CD14-positive monocyte (primary cell): Measurements from ENCODE around the gene FAM169A. TPM values are rescaled to one million over a fixed set of nuclear protein-coding genes. Genes with fewer than 3 reads are reported as not detected.
"Not testable (repeated sequence)": the region's sequence is repeated elsewhere in the genome, so short reads cannot be mapped to it uniquely, and the experiment has no call there.

Experiments used
- DNase-seq, 3 donors: peaks; one replicate each; pipeline ENCODE4 v3.0.0-alpha.2; 2011 to 2022
- H2AFZ ChIP-seq: 2 replicates; pipeline ENCODE4 v1.6.0; 2012; ENCODE audit warnings: mild to moderate bottlenecking, low read depth, low read length, inconsistent platforms; ENCODE audit not compliant: insufficient read depth, poor library complexity, severe bottlenecking
- H3K27ac ChIP-seq, 2 donors: 1 replicate in 1 of 2; 2 replicates in 1 of 2; pipeline ENCODE4 v1.5.1; 2012 to 2013; ENCODE audit warnings: low read length in 2 of 2, control low read depth in 1 of 2, inconsistent platforms in 1 of 2, low read depth in 1 of 2, mild to moderate bottlenecking in 1 of 2
- H3K27me3 ChIP-seq, 2 donors: one replicate each; pipeline versions ENCODE4 v1.6.0 to v1.6.1; 2011 to 2013; ENCODE audit warnings: low read length in 2 of 2; ENCODE audit not compliant: control insufficient read depth in 2 of 2, insufficient read depth in 2 of 2
- H3K36me3 ChIP-seq, 2 donors: replicated peaks in 1 of 2; 1 replicate in 1 of 2; 2 replicates in 1 of 2; pipeline versions ENCODE4 v1.5.1 to v1.6.1; 2012 to 2013; ENCODE audit warnings: low read length in 2 of 2, control low read depth in 1 of 2, inconsistent platforms in 1 of 2, mild to moderate bottlenecking in 1 of 2; ENCODE audit not compliant: insufficient read depth in 2 of 2, control insufficient read depth in 1 of 2
- H3K4me1 ChIP-seq, 2 donors: 1 replicate in 1 of 2; 2 replicates in 1 of 2; pipeline versions ENCODE4 v1.5.1 to v1.6.1; 2012 to 2013; ENCODE audit warnings: low read length in 2 of 2, control low read depth in 1 of 2, inconsistent platforms in 1 of 2, mild to moderate bottlenecking in 1 of 2, moderate library complexity in 1 of 2; ENCODE audit not compliant: insufficient read depth in 2 of 2, control insufficient read depth in 1 of 2
- H3K4me2 ChIP-seq: replicated peaks from 2 replicates; pipeline ENCODE3; 2012; ENCODE audit warnings: low read length, moderate library complexity, mild to moderate bottlenecking; ENCODE audit not compliant: poor library complexity, severe bottlenecking; ENCODE audit errors: extremely low read depth
- H3K4me3 ChIP-seq, 3 experiments: fragments of 200-600 bp in 1 of 3; sonication (generic) in 1 of 3; replicated peaks in 1 of 3; 1 replicate in 2 of 3; 2 replicates in 1 of 3; pipeline ENCODE4 v1.5.1; 2011 to 2013; ENCODE audit warnings: low read length in 3 of 3, mild to moderate bottlenecking in 3 of 3, control low read depth in 2 of 3, low read depth in 2 of 3, inconsistent platforms in 1 of 3, moderate library complexity in 1 of 3
- H3K79me2 ChIP-seq: 2 replicates; pipeline ENCODE4 v1.6.0; 2012; ENCODE audit warnings: mild to moderate bottlenecking, control low read depth, inconsistent platforms, low read length, moderate library complexity; ENCODE audit not compliant: insufficient read depth
- H3K9ac ChIP-seq: 2 replicates; pipeline ENCODE4 v1.6.0; 2017; ENCODE audit warnings: low read length, mild to moderate bottlenecking; ENCODE audit not compliant: insufficient read depth, poor library complexity, severe bottlenecking
- H3K9me3 ChIP-seq, 2 donors: replicated peaks in 1 of 2; 1 replicate in 1 of 2; 2 replicates in 1 of 2; pipeline versions ENCODE4 v1.5.1 to v1.6.1; 2012 to 2013; ENCODE audit warnings: low read length in 2 of 2, control low read depth in 1 of 2; ENCODE audit not compliant: control insufficient read depth in 1 of 2, insufficient read depth in 1 of 2
- H4K20me1 ChIP-seq: 2 replicates; pipeline ENCODE4 v1.6.0; 2012; ENCODE audit warnings: mild to moderate bottlenecking, low read length, control low read depth, moderate library complexity; ENCODE audit not compliant: insufficient read depth
- H3K27ac Mint-ChIP-seq, 7 donors: one replicate each; pipeline ENCODE4 v1.8.0; 2020; ENCODE audit warnings: mild to moderate bottlenecking in 7 of 7, mixed read lengths in 7 of 7, moderate library complexity in 6 of 7, inconsistent platforms in 2 of 7
- H3K27me3 Mint-ChIP-seq, 3 donors: one replicate each; pipeline ENCODE4 v1.8.0; 2021 to 2022; ENCODE audit warnings: low read depth in 3 of 3, mild to moderate bottlenecking in 3 of 3, mixed read lengths in 3 of 3, moderate library complexity in 3 of 3, inconsistent platforms in 1 of 3
- H3K36me3 Mint-ChIP-seq, 2 donors: one replicate each; pipeline ENCODE4 v1.8.0; 2020; ENCODE audit warnings: mixed read lengths in 2 of 2, inconsistent platforms in 1 of 2, mild to moderate bottlenecking in 1 of 2
- H3K4me1 Mint-ChIP-seq: one replicate; pipeline ENCODE4 v1.8.0; 2020; ENCODE audit warnings: mild to moderate bottlenecking, mixed read lengths
- H3K4me3 Mint-ChIP-seq, 2 donors: one replicate each; pipeline ENCODE4 v1.8.0; 2020; ENCODE audit warnings: mild to moderate bottlenecking in 2 of 2, mixed read lengths in 2 of 2, moderate library complexity in 1 of 2
- H3K9me3 Mint-ChIP-seq, 7 donors: one replicate each; pipeline ENCODE4 v1.8.0; 2020 to 2022; ENCODE audit warnings: mixed read lengths in 7 of 7, mild to moderate bottlenecking in 6 of 7, moderate library complexity in 6 of 7, inconsistent platforms in 2 of 7
- WGBS: methylation state at CpG from one replicate; pipeline ENCODE4 v1.1.5; 2013; ENCODE audit warnings: missing lambda C conversion rate; ENCODE audit not compliant: insufficient coverage; 5-methylcytosine and 5-hydroxymethylcytosine counted together
- intact Hi-C, 2 donors: fragments of 100-400 bp; cut with micrococcal nuclease; formaldehyde crosslinking; loops; one replicate each; pipeline versions ENCODE4 v1.15.0 to v1.15.1; 2023
- polyA minus RNA-seq: library from RNA; depleted of rRNA, polyadenylated mRNA; stranded (reverse); fragments of >200 nt; gene quantifications from 2 replicates; pipeline ENCODE4 v1.2.3, GENCODE V29; 2012
- polyA plus RNA-seq, 3 donors: library from polyadenylated mRNA; depleted of rRNA in 1 of 3; unstranded in 2 of 3; stranded (reverse) in 1 of 3; fragments of 300-500 nt in 2 of 3; fragments of >200 nt in 1 of 3; fragmentation: Illumina TruSeq in 2 of 3; gene quantifications; 1 replicate in 2 of 3; 2 replicates in 1 of 3; pipeline ENCODE4 v1.2.3, GENCODE V29; 2012 to 2021
- total RNA-seq, 12 experiments: library from RNA in 1 of 12; stranded (reverse) in 1 of 12; fragments of 120-200 nt in 1 of 12; gene quantifications; one replicate each; pipeline ENCODE4 v1.2.4 and lab custom pipeline; 2013 to 2026; ENCODE audit warnings: mixed read lengths in 6 of 12, inconsistent platforms in 1 of 12
- TF ChIP-seq, protein P1 (sequence below): fragments of 200-600 bp; IDR thresholded peaks from one replicate; pipeline ENCODE4 v1.8.0; 2022; ENCODE audit warnings: antibody characterized with exemption, mild to moderate bottlenecking

FAM169A gene, protein sequence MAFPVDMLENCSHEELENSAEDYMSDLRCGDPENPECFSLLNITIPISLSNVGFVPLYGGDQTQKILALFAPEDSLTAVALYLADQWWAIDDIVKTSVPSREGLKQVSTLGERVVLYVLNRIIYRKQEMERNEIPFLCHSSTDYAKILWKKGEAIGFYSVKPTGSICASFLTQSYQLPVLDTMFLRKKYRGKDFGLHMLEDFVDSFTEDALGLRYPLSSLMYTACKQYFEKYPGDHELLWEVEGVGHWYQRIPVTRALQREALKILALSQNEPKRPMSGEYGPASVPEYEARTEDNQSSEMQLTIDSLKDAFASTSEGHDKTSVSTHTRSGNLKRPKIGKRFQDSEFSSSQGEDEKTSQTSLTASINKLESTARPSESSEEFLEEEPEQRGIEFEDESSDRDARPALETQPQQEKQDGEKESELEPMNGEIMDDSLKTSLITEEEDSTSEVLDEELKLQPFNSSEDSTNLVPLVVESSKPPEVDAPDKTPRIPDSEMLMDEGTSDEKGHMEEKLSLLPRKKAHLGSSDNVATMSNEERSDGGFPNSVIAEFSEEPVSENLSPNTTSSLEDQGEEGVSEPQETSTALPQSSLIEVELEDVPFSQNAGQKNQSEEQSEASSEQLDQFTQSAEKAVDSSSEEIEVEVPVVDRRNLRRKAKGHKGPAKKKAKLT
- total RNA-seq (2013), result 0.19 TPM
- not detected for polyA plus RNA-seq
- not detected in 2 replicates for polyA minus RNA-seq
- 0.08 to 4.1 (median 0.65) reads per million in 11 experiments for total RNA-seq (lab: John Stamatoyannopoulos, UW)

DNA sequence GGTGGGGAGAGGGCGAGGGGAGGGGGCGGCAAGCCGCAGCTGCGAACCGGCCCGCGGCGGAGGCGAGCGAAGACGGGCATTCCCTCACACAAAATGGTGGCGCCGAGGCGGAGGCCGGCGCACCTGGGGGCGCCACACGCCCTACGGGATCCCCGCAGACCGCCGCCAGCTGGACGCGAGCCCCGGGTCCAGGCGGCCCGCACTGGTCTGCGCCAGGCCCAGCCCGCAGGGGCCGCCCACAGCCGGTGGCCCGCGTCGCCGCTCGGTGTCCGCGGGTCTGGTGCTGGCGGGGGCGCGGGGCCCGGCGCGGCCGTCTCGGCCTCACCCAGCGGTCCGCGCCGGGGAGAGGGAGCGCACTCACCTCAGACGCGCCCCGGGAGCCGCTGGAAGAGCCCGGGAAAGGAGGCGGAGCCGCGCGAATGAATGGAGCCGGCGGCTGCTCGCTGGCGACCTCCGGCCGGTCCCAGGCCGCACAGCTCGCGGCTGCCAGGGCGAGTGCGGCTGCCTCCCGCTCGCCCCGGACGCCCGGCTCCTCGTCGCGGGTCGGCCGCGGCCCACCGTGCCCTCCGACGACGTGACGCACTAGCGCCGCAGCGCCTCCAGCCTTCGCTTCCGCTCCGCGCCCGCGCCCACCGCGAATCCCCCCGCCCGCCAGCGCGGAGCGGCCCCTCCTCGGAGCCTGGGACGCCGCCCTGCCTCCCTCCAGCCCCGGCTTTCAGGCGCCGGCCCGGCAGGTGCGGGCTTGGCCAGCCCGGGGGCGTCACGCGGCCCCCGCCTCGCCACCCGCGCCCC is at the start of gene FAM169A:
TSS of gene FAM169A (minus strand) at position 584 of the 792 bp plus-strand sequence. CDS start 24,711 bp downstream, outside the sequence.
- Histone ChIP-seq H3K79me2 (no peaks in the 10 kb centered on the region), H3K4me3 (peak within 1 kb of the TSS; percentile 22 to 75 (median 30)), H3K27ac (no peak within 1 kb of the TSS), H3K9me3 (peaks cover 3 to 7% of the 10 kb centered on the region in 2 donors), H4K20me1 (no peaks in the 10 kb centered on the region), H3K36me3 (no peaks in the 10 kb centered on the region), H3K4me2 (peak within 1 kb of the TSS; percentile 82), H2AFZ (peak within 1 kb of the TSS; percentile 88), H3K9ac (peak within 1 kb of the TSS; percentile 59), H3K4me1 (peaks cover 12 to 16% of the 10 kb centered on the region in 2 donors), H3K27me3 (peaks cover 16 to 44% of the 10 kb centered on the region in 2 donors)
- WGBS, result under 1% methylated on average over 119 of the region's 119 CpGs
- H3K27ac Mint-ChIP-seq, result peak within 1 kb of the TSS in 1 of 7 donors; percentile 42
- intact Hi-C loops, result no loop called here
- peaks cover 4 to 6% of the 10 kb centered on the region in 2 donors for H3K36me3 Mint-ChIP-seq
- H3K9me3 Mint-ChIP-seq, result peaks cover 0 to 11% (median 0%) of the 10 kb centered on the region in 7 donors
- TF ChIP-seq, protein P1, sequence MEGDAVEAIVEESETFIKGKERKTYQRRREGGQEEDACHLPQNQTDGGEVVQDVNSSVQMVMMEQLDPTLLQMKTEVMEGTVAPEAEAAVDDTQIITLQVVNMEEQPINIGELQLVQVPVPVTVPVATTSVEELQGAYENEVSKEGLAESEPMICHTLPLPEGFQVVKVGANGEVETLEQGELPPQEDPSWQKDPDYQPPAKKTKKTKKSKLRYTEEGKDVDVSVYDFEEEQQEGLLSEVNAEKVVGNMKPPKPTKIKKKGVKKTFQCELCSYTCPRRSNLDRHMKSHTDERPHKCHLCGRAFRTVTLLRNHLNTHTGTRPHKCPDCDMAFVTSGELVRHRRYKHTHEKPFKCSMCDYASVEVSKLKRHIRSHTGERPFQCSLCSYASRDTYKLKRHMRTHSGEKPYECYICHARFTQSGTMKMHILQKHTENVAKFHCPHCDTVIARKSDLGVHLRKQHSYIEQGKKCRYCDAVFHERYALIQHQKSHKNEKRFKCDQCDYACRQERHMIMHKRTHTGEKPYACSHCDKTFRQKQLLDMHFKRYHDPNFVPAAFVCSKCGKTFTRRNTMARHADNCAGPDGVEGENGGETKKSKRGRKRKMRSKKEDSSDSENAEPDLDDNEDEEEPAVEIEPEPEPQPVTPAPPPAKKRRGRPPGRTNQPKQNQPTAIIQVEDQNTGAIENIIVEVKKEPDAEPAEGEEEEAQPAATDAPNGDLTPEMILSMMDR, result no peak
- H3K4me3 Mint-ChIP-seq, result peak within 1 kb of the TSS; percentile 80 to 91
- no peak for DNase-seq
- peaks cover 34 to 49% (median 44%) of the 10 kb centered on the region in 3 donors for H3K27me3 Mint-ChIP-seq
- peaks cover 16% of the 10 kb centered on the region for H3K4me1 Mint-ChIP-seq

DNA sequence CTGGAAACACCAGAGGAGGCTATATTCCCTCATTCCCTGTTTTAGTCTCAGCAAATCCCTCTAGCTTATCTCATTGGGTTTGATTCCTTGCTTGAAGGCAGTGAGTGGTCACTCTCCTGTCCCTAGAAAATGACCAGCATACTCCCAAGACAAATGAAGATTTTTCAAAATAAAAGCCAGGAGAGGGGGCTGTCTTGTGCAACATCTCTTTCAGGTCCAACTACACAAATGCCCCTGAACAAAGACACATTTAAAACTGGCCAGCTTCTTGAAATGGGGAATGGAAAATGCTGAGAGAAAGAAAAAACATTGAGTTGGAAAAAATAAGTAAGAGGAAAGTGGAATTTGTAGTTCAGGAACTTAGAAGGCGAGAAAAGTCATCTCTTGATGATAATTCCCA is 49.3 kb upstream of the FAM169A start:
- TF ChIP-seq, protein P1, result no peak
- Histone ChIP-seq H4K20me1 (no peaks in the 10 kb centered on the region), H3K27me3 (no peaks in the 10 kb centered on the region), H3K4me1 (no peaks in the 10 kb centered on the region), H3K9me3 (no peaks in the 10 kb centered on the region), H3K36me3 (no peaks in the 10 kb centered on the region), H2AFZ (no peak overlapping the region), H3K27ac (no peak overlapping the region), H3K9ac (no peak overlapping the region), H3K4me2 (no peak overlapping the region), H3K79me2 (no peaks in the 10 kb centered on the region), H3K4me3 (no peak overlapping the region)
- DNase-seq, result no peak
- WGBS, result no CpG with 5 or more reads among the region's 1 CpG
- H3K4me3 Mint-ChIP-seq, result no peak overlapping the region
- H3K36me3 Mint-ChIP-seq, result no peaks in the 10 kb centered on the region
- intact Hi-C loops, result loop anchor here in 1 of 2 donors (10.0 kb wide), 2 partner anchors 241 to 1011 kb away; no protein-coding TSS in a partner anchor
- no peaks in the 10 kb centered on the region for H3K4me1 Mint-ChIP-seq
- H3K27ac Mint-ChIP-seq, result no peak overlapping the region
- H3K27me3 Mint-ChIP-seq, result peaks cover 0 to 4% (median 3%) of the 10 kb centered on the region in 3 donors
- peaks cover 0 to 6% (median 0%) of the 10 kb centered on the region in 7 donors for H3K9me3 Mint-ChIP-seq

DNA sequence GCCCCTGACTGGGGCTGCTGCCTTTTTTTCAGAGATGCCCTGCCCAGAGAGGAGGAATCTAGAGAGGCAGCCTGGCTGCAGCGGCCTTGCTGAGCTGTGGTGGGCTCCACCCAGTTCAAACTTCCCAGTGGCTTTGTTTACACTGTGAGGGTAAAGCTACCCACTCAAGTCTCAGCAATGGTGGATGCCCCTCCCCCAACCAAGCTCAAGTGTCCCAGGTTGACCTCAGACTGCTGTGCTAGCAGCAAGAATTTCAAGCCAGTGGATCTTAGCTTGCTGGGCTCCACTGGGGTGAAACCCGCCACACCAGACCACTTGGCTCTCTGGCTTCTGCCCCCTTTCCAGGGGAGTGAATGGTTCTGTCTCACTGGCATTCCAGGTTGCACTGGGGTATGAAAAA is 45.2 kb upstream of the FAM169A start:
- not testable (repeated sequence) for H3K4me1 ChIP-seq, H3K9me3 ChIP-seq, H3K36me3 Mint-ChIP-seq, H3K79me2 ChIP-seq, DNase-seq, H3K36me3 ChIP-seq, H3K27ac ChIP-seq, H3K4me2 ChIP-seq, H3K27ac Mint-ChIP-seq, H3K4me3 Mint-ChIP-seq, H3K4me3 ChIP-seq, H3K27me3 Mint-ChIP-seq, H3K9ac ChIP-seq, H3K27me3 ChIP-seq, H3K4me1 Mint-ChIP-seq, H4K20me1 ChIP-seq, H2AFZ ChIP-seq
- WGBS, result 29% methylated on average over 1 of the region's 2 CpGs
- intact Hi-C loops, result loop anchor here in 1 of 2 donors (10.0 kb wide), 2 partner anchors 237 to 1007 kb away; no protein-coding TSS in a partner anchor
- peaks cover 3 to 18% (median 5%) of the 10 kb centered on the region in 7 donors for H3K9me3 Mint-ChIP-seq
